ENCODE measurements around the gene MYOM1. TPM values are rescaled to one million over a fixed set of nuclear protein-coding genes. Genes with fewer than 3 reads are reported as not detected.

The MYOM1 gene
- total and polyA plus RNA-seq, 4 donors, result 15.8 to 63.8 (median 26.4) TPM

DNA sequence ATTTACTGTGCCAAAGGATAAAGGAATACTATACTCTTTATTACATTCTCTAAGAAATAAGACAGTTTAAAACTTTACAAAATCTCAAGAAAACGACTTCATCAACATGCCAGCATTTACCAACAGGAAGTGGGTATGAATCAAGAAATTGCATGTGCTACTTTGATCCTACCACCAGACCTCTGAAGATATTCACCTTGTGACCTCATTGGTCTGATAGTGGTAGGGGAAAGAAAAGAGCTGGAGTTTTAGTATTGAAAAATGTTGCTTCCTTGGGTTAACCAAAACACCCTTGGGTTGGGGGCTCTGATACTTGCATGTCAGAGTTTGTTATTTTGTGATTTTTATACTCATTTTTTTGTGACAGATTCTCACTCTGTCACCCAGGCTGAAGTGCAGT, 122.7 kb downstream of the MYOM1 start:
- DNase-seq (no peak), ATAC-seq (ENCODE audit: low FRiP score) (no peak)
- intact Hi-C loops (cut with DNase I), result no loop called here
- 66% methylated on average over 1 of the region's 1 CpG for WGBS, 2 donors
- no peaks in the 10 kb centered on the region for H3K27me3 ChIP-seq (ENCODE audit: control insufficient read depth in 1 of 2, insufficient read depth in 2 of 2, low read length in 1 of 2)
- peaks cover 0 to 4% of the 10 kb centered on the region in 2 donors for H3K36me3 ChIP-seq (ENCODE audit: control insufficient read depth in 1 of 2, insufficient read depth in 2 of 2, low read length in 1 of 2)
- peaks cover 0 to 3% of the 10 kb centered on the region in 2 donors for H3K4me1 ChIP-seq (ENCODE audit: control insufficient read depth in 1 of 2, insufficient read depth in 2 of 2, low read length in 2 of 2)
- H3K27ac ChIP-seq (ENCODE audit: low read depth in 1 of 2, low read length in 2 of 2), result no peak overlapping the region
- H3K9me3 ChIP-seq (ENCODE audit: control insufficient read depth, low read length), result no peaks in the 10 kb centered on the region
- no peak overlapping the region for H3K4me3 ChIP-seq (ENCODE audit: low read length in 2 of 2)

GRCh38 chr18:3095921-3096320, 123.8 kb downstream of the MYOM1 start:
- Histone ChIP-seq H3K27ac (ENCODE audit: low read depth in 1 of 2, low read length in 2 of 2) (no peak overlapping the region), H3K27me3 (ENCODE audit: control insufficient read depth in 1 of 2, insufficient read depth in 2 of 2, low read length in 1 of 2) (no peaks in the 10 kb centered on the region), H3K36me3 (ENCODE audit: control insufficient read depth in 1 of 2, insufficient read depth in 2 of 2, low read length in 1 of 2) (peaks cover 0 to 4% of the 10 kb centered on the region in 2 donors), H3K9me3 (ENCODE audit: control insufficient read depth, low read length) (no peaks in the 10 kb centered on the region), H3K4me1 (ENCODE audit: control insufficient read depth in 1 of 2, insufficient read depth in 2 of 2, low read length in 2 of 2) (peaks cover 0 to 3% of the 10 kb centered on the region in 2 donors), H3K4me3 (ENCODE audit: low read length in 2 of 2) (no peak overlapping the region)
- ATAC-seq (ENCODE audit: low FRiP score) (no peak), DNase-seq (no peak)
- intact Hi-C loops (cut with DNase I), result no loop called here
- 89 to 90% methylated on average over 5 of the region's 5 CpGs for WGBS, 2 donors

DNA sequence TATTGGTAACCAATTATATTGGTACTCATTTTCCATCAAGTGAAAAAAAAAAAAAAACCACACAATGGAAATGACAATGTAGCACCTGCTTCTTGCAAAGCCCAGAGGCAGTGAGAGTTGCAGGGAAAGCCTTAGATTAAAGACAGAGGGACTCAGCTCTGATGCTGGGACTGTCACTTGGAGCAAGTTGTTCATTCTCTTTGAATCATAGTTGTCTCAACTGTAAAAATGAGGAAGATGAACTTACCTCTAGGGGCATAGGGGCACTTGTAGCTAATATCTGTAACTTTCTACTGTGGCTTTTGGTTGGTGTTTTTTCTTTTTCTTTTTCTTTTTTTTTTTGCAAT, 125.5 kb downstream of the MYOM1 start:
- Histone ChIP-seq H3K4me3 (ENCODE audit: low read length in 2 of 2) (no peak overlapping the region), H3K27me3 (ENCODE audit: control insufficient read depth in 1 of 2, insufficient read depth in 2 of 2, low read length in 1 of 2) (no peaks in the 10 kb centered on the region), H3K27ac (ENCODE audit: low read depth in 1 of 2, low read length in 2 of 2) (no peak overlapping the region), H3K9me3 (ENCODE audit: control insufficient read depth, low read length) (no peaks in the 10 kb centered on the region), H3K4me1 (ENCODE audit: control insufficient read depth in 1 of 2, insufficient read depth in 2 of 2, low read length in 2 of 2) (peaks cover 0 to 3% of the 10 kb centered on the region in 2 donors), H3K36me3 (ENCODE audit: control insufficient read depth in 1 of 2, insufficient read depth in 2 of 2, low read length in 1 of 2) (peaks cover 0 to 1% of the 10 kb centered on the region in 2 donors)
- ATAC-seq (ENCODE audit: low FRiP score) (peak; percentile 44), DNase-seq (no peak)
- intact Hi-C loops (cut with DNase I), result no loop called here

- H3K27ac ChIP-seq (ENCODE audit: low read depth in 1 of 2, low read length in 2 of 2), result peak overlapping the region; percentile 33 to 36
- DNase-seq, result no peak
- H3K4me3 ChIP-seq (ENCODE audit: low read length in 2 of 2), result no peak overlapping the region
- peaks cover 0 to 3% of the 10 kb centered on the region in 2 donors for H3K4me1 ChIP-seq (ENCODE audit: control insufficient read depth in 1 of 2, insufficient read depth in 2 of 2, low read length in 2 of 2)
- H3K9me3 ChIP-seq (ENCODE audit: control insufficient read depth, low read length), result no peaks in the 10 kb centered on the region
- intact Hi-C loops (cut with DNase I), result no loop called here
- WGBS, 2 donors, result 15% methylated on average over 10 of the region's 10 CpGs
- H3K27me3 ChIP-seq (ENCODE audit: control insufficient read depth in 1 of 2, insufficient read depth in 2 of 2, low read length in 1 of 2), result no peaks in the 10 kb centered on the region
- peaks cover 0 to 1% of the 10 kb centered on the region in 2 donors for H3K36me3 ChIP-seq (ENCODE audit: control insufficient read depth in 1 of 2, insufficient read depth in 2 of 2, low read length in 1 of 2)
- peak; percentile 56 for ATAC-seq (ENCODE audit: low FRiP score)
These were observed 126.0 kb downstream of the MYOM1 start for GRCh38 chr18:3093624-3094337.

- H3K9me3 ChIP-seq (ENCODE audit: control insufficient read depth, low read length), result no peaks in the 10 kb centered on the region
- intact Hi-C loops (cut with DNase I), result no loop called here
- H3K27me3 ChIP-seq (ENCODE audit: control insufficient read depth in 1 of 2, insufficient read depth in 2 of 2, low read length in 1 of 2), result no peaks in the 10 kb centered on the region
- peaks cover 0 to 3% of the 10 kb centered on the region in 2 donors for H3K4me1 ChIP-seq (ENCODE audit: control insufficient read depth in 1 of 2, insufficient read depth in 2 of 2, low read length in 2 of 2)
- WGBS, 2 donors, result 92 to 96% methylated on average over 7 of the region's 7 CpGs
- no peak overlapping the region for H3K27ac ChIP-seq (ENCODE audit: low read depth in 1 of 2, low read length in 2 of 2)
- ATAC-seq (ENCODE audit: low FRiP score) (no peak), DNase-seq (no peak)
- H3K36me3 ChIP-seq (ENCODE audit: control insufficient read depth in 1 of 2, insufficient read depth in 2 of 2, low read length in 1 of 2), result peaks cover 0 to 1% of the 10 kb centered on the region in 2 donors
- no peak overlapping the region for H3K4me3 ChIP-seq (ENCODE audit: low read length in 2 of 2)
These were observed 127.0 kb downstream of the MYOM1 start for GRCh38 chr18:3092727-3093126.

DNA sequence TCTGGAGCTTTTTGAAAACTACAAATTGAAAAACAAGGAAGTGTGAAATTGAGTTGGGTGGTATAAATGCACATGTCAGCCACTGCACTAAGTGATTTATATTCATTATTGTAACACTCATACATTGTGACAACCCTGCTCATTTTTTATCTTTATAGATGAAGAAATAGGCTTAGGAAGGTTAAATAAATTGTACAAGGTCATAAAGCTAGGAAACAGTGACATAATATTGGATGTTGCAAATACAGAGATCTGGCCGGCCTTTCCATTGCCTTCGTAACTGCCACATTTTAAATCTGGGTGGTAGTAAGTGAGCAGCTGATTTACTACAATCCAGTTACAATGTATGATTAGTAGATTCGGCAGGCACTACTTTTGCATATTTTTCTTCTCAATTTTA, 130.2 kb downstream of the MYOM1 start:
- no peak for DNase-seq
- no peaks in the 10 kb centered on the region for H3K27me3 ChIP-seq (ENCODE audit: control insufficient read depth in 1 of 2, insufficient read depth in 2 of 2, low read length in 1 of 2)
- no peaks in the 10 kb centered on the region for H3K9me3 ChIP-seq (ENCODE audit: control insufficient read depth, low read length)
- 84% methylated on average over 3 of the region's 3 CpGs for WGBS, 2 donors
- intact Hi-C loops (cut with DNase I), result no loop called here
- no peak overlapping the region for H3K4me3 ChIP-seq (ENCODE audit: low read length in 2 of 2)
- peaks cover 0 to 3% of the 10 kb centered on the region in 2 donors for H3K4me1 ChIP-seq (ENCODE audit: control insufficient read depth in 1 of 2, insufficient read depth in 2 of 2, low read length in 2 of 2)
- peaks cover 0 to 1% of the 10 kb centered on the region in 2 donors for H3K36me3 ChIP-seq (ENCODE audit: control insufficient read depth in 1 of 2, insufficient read depth in 2 of 2, low read length in 1 of 2)
- H3K27ac ChIP-seq (ENCODE audit: low read depth in 1 of 2, low read length in 2 of 2), result no peak overlapping the region
- no peak for ATAC-seq (ENCODE audit: low FRiP score)

GRCh38 chr18:3088449-3088848, 131.3 kb downstream of the MYOM1 start:
- Histone ChIP-seq H3K4me1 (ENCODE audit: control insufficient read depth in 1 of 2, insufficient read depth in 2 of 2, low read length in 2 of 2) (peaks cover 0 to 3% of the 10 kb centered on the region in 2 donors), H3K9me3 (ENCODE audit: control insufficient read depth, low read length) (no peaks in the 10 kb centered on the region), H3K27me3 (ENCODE audit: control insufficient read depth in 1 of 2, insufficient read depth in 2 of 2, low read length in 1 of 2) (no peaks in the 10 kb centered on the region), H3K4me3 (ENCODE audit: low read length in 2 of 2) (no peak overlapping the region), H3K27ac (ENCODE audit: low read depth in 1 of 2, low read length in 2 of 2) (no peak overlapping the region), H3K36me3 (ENCODE audit: control insufficient read depth in 1 of 2, insufficient read depth in 2 of 2, low read length in 1 of 2) (peaks cover 0 to 1% of the 10 kb centered on the region in 2 donors)
- no peak for ATAC-seq (ENCODE audit: low FRiP score)
- intact Hi-C loops (cut with DNase I), result no loop called here
- WGBS, 2 donors, result 92 to 94% methylated on average over 3 of the region's 3 CpGs
- DNase-seq, result no peak

- no peaks in the 10 kb centered on the region for H3K4me1 ChIP-seq (ENCODE audit: control insufficient read depth in 1 of 2, insufficient read depth in 2 of 2, low read length in 2 of 2)
- H3K36me3 ChIP-seq (ENCODE audit: control insufficient read depth in 1 of 2, insufficient read depth in 2 of 2, low read length in 1 of 2), result peaks cover 0 to 4% of the 10 kb centered on the region in 2 donors
- H3K27me3 ChIP-seq (ENCODE audit: control insufficient read depth in 1 of 2, insufficient read depth in 2 of 2, low read length in 1 of 2), result no peaks in the 10 kb centered on the region
- H3K9me3 ChIP-seq (ENCODE audit: control insufficient read depth, low read length), result no peaks in the 10 kb centered on the region
- DNase-seq (no peak), ATAC-seq (ENCODE audit: low FRiP score) (no peak)
- 77 to 84% methylated on average over 4 of the region's 4 CpGs for WGBS, 2 donors
- no peak overlapping the region for H3K4me3 ChIP-seq (ENCODE audit: low read length in 2 of 2)
- no peak overlapping the region for H3K27ac ChIP-seq (ENCODE audit: low read depth in 1 of 2, low read length in 2 of 2)
- intact Hi-C loops (cut with DNase I), result no loop called here
These were observed 132.9 kb downstream of the MYOM1 start for GRCh38 chr18:3086871-3087270.

GRCh38 chr18:3085612-3086011, 134.2 kb downstream of the MYOM1 start:
- Histone ChIP-seq H3K4me1 (ENCODE audit: control insufficient read depth in 1 of 2, insufficient read depth in 2 of 2, low read length in 2 of 2) (no peaks in the 10 kb centered on the region), H3K27me3 (ENCODE audit: control insufficient read depth in 1 of 2, insufficient read depth in 2 of 2, low read length in 1 of 2) (no peaks in the 10 kb centered on the region), H3K9me3 (ENCODE audit: control insufficient read depth, low read length) (no peaks in the 10 kb centered on the region), H3K36me3 (ENCODE audit: control insufficient read depth in 1 of 2, insufficient read depth in 2 of 2, low read length in 1 of 2) (peaks cover 0 to 4% of the 10 kb centered on the region in 2 donors), H3K4me3 (ENCODE audit: low read length in 2 of 2) (no peak overlapping the region), H3K27ac (ENCODE audit: low read depth in 1 of 2, low read length in 2 of 2) (no peak overlapping the region)
- ATAC-seq (ENCODE audit: low FRiP score) (no peak), DNase-seq (no peak)
- 47 to 49% methylated on average over 1 of the region's 1 CpG for WGBS, 2 donors
- intact Hi-C loops (cut with DNase I), result no loop called here

Measured in aorta (tissue), 5 donors.